H1 (cell line): Measurements from ENCODE around the gene RPL36AL. TPM values are rescaled to one million over a fixed set of nuclear protein-coding genes. Genes with fewer than 3 reads are reported as not detected.

Source experiments
- CBX8 ChIP-seq: fragments of 300-800, 300-1000 bp; sonication (generic); IDR thresholded peaks from 2 replicates; pipeline ENCODE4 v1.7.1; 2016; ENCODE audit warnings: low read depth, low read length, borderline replicate concordance
- HDAC2 ChIP-seq, 2 experiments: fragments of 300-600 bp in 1 of 2; sonication (generic) in 1 of 2; IDR thresholded peaks; 2 replicates each; pipeline ENCODE4 v1.6.1; 2011 to 2012; ENCODE audit warnings: low read depth in 2 of 2, low read length in 2 of 2, mild to moderate bottlenecking in 2 of 2, moderate library complexity in 2 of 2, borderline replicate concordance in 1 of 2, inconsistent platforms in 1 of 2
- MAX ChIP-seq: IDR thresholded peaks from 2 replicates; pipeline ENCODE4 v1.6.1; 2012; ENCODE audit warnings: inconsistent platforms
- polyA plus RNA-seq, 7 experiments: library from polyadenylated mRNA; depleted of rRNA in 3 of 7; stranded (reverse) in 5 of 7; unstranded in 2 of 7; fragments of >200 nt in 5 of 7; fragments of 200-250 nt in 2 of 7; gene quantifications; 1 replicate in 5 of 7; 2 replicates in 1 of 7; 4 replicates in 1 of 7; pipeline versions ENCODE4 v1.2.1 to v1.2.3, GENCODE V29; 2011 to 2013; ENCODE audit warnings: missing spikeins in 2 of 7, mixed read lengths in 2 of 7
- total RNA-seq: library from RNA; stranded (reverse); fragmentation: NEBNext Ultra II Directional; extraction: Animal tissue kit (Norgen Biotek cat#: 25700); gene quantifications from 2 replicates; pipeline ENCODE4 v1.2.1, GENCODE V29; 2021
- TF ChIP-seq, protein P1 (sequence below), 3 experiments: IDR thresholded peaks; 1 replicate in 2 of 3; 2 replicates in 1 of 3; pipeline versions ENCODE4 v1.5.1 to v1.6.1; 2011; ENCODE audit warnings: low read length in 3 of 3, mild to moderate bottlenecking in 3 of 3, inconsistent platforms in 2 of 3, low read depth in 1 of 3, moderate library complexity in 1 of 3; ENCODE audit not compliant: insufficient read depth in 1 of 3; ENCODE audit errors: control extremely low read depth in 1 of 3

The RPL36AL gene
- total and polyA plus RNA-seq, 2 of the 8 experiments (the other 6 are each of a cell fraction or from before 2014, with no cell fraction given): 138 to 230 TPM

- TF ChIP-seq CBX8: no peak
- TF ChIP-seq, protein P1, sequence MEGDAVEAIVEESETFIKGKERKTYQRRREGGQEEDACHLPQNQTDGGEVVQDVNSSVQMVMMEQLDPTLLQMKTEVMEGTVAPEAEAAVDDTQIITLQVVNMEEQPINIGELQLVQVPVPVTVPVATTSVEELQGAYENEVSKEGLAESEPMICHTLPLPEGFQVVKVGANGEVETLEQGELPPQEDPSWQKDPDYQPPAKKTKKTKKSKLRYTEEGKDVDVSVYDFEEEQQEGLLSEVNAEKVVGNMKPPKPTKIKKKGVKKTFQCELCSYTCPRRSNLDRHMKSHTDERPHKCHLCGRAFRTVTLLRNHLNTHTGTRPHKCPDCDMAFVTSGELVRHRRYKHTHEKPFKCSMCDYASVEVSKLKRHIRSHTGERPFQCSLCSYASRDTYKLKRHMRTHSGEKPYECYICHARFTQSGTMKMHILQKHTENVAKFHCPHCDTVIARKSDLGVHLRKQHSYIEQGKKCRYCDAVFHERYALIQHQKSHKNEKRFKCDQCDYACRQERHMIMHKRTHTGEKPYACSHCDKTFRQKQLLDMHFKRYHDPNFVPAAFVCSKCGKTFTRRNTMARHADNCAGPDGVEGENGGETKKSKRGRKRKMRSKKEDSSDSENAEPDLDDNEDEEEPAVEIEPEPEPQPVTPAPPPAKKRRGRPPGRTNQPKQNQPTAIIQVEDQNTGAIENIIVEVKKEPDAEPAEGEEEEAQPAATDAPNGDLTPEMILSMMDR (IDR thresholded peaks at IDR 0.05; ENCODE audit: control extremely low read depth in 1 of 3, insufficient read depth in 1 of 3, low read depth in 1 of 3, low read length in 3 of 3): no peak
- TF ChIP-seq HDAC2 (IDR thresholded peaks at IDR 0.05; ENCODE audit: borderline replicate concordance in 1 of 2, low read depth in 2 of 2, low read length in 2 of 2): no peak
- no peak for TF ChIP-seq MAX
Observed at GRCh38 chr14:49612671-49613070, 7.8 kb downstream of the RPL36AL start (continued).
